ENCODE results near the gene SLC39A8.

GRCh38 chr4:102388611-102389010, 43.3 kb upstream of the SLC39A8 start:
- no peak for TF ChIP-seq POLR2AphosphoS5 (IDR thresholded peaks at IDR 0.05; ENCODE audit: low read depth, low read length)
- TF ChIP-seq POLR2A (IDR thresholded peaks at IDR 0.05; ENCODE audit: low read depth, low read length): no peak
